Measurements from ENCODE around the gene STAT1.

GRCh38 chr2:190981733-190982132, 32.2 kb downstream of the STAT1 start:
- no peak for TF ChIP-seq CTCF (optimal IDR thresholded peaks at IDR 0.05 in 1 of 3, IDR thresholded peaks at IDR 0.05 in 1 of 3, conservative IDR thresholded peaks at IDR 0.05 in 1 of 3; ENCODE audit: extremely low read depth in 1 of 3, insufficient read depth in 2 of 3, low read length in 3 of 3)
- TF ChIP-seq EZH2 (IDR thresholded peaks at IDR 0.05; ENCODE audit: low read length): no peak

Measured in keratinocyte (primary cell).